H1 (cell line): ENCODE results near the gene SLC12A8. TPM values are rescaled to one million over a fixed set of nuclear protein-coding genes. Genes with fewer than 3 reads are reported as not detected.

ENCODE experiments used
- CTBP2 ChIP-seq: IDR thresholded peaks from 2 replicates; pipeline ENCODE4 v1.7.0; 2011; ENCODE audit warnings: borderline replicate concordance, mild to moderate bottlenecking, moderate library complexity, mixed read lengths, low read length; ENCODE audit not compliant: insufficient read depth, insufficient read length
- KDM5A ChIP-seq: fragments of 200-600 bp; IDR thresholded peaks from 2 replicates; pipeline ENCODE4 v1.7.1; 2012; ENCODE audit warnings: mild to moderate bottlenecking, low read length, inconsistent platforms, mixed read lengths
- polyA plus RNA-seq, 7 experiments: library from polyadenylated mRNA; depleted of rRNA in 3 of 7; stranded (reverse) in 5 of 7; unstranded in 2 of 7; fragments of >200 nt in 5 of 7; fragments of 200-250 nt in 2 of 7; gene quantifications; 1 replicate in 5 of 7; 2 replicates in 1 of 7; 4 replicates in 1 of 7; pipeline versions ENCODE4 v1.2.1 to v1.2.3, GENCODE V29; 2011 to 2013; ENCODE audit warnings: missing spikeins in 2 of 7, mixed read lengths in 2 of 7
- total RNA-seq: library from RNA; stranded (reverse); fragmentation: NEBNext Ultra II Directional; extraction: Animal tissue kit (Norgen Biotek cat#: 25700); gene quantifications from 2 replicates; pipeline ENCODE4 v1.2.1, GENCODE V29; 2021

SLC12A8 gene
- total and polyA plus RNA-seq, 2 of the 8 experiments (the other 6 are each of a cell fraction or from before 2014, with no cell fraction given): 13.7 to 14.4 TPM

- TF ChIP-seq CTBP2 (no peak), KDM5A (no peak)
Measured at GRCh38 chr3:125194061-125194848, 18.3 kb downstream of the SLC12A8 start (continued).
